K562 (cell line): Measurements from ENCODE around the gene IL17REL. TPM values are rescaled to one million over a fixed set of nuclear protein-coding genes. Genes with fewer than 3 reads are reported as not detected.

ENCODE experiments used
- ATAC-seq: fragments of 200-7000 bp; cut with Tn5 transposase; 3 replicates; pipeline ENCODE4 v1.9.1; 2020; ENCODE audit warnings: moderate library complexity
- BruUV-seq: library from RNA; stranded (reverse); fragments of 400-500 nt; replicated peaks from 2 replicates; lab custom pipeline; 2021; lab: Mats Ljungman, UMichigan
- CTCF ChIA-PET: fragments of 300-600 bp; formaldehyde crosslinking; extraction: SDS; loops from one replicate; lab custom pipeline; 2021; ENCODE audit warnings: low intra/inter-chr PET ratio; lab: Yijun Ruan, JAX
- POLR2A ChIA-PET: fragments of 300-600, 350-650 bp; sonication (Branson Sonifier 250); formaldehyde crosslinking; extraction: SDS; loops from one replicate; lab custom pipeline; 2021; ENCODE audit warnings: antibody characterized with exemption, inconsistent platforms; lab: Yijun Ruan, JAX
- DNase-seq, 4 experiments: peaks; one replicate each; pipeline versions ENCODE4 v3.0.0 to v3.0.0-alpha.2; 2011 to 2018; ENCODE audit warnings: low spot score in 3 of 4, mixed read lengths in 3 of 4; ENCODE audit errors: extremely low read depth in 1 of 4
- FAIRE-seq: peaks from 2 replicates; lab custom pipeline; 2011; peaks lifted over from hg19 to GRCh38; lab: Jason Lieb, UNC
- H2AFZ ChIP-seq: 2 replicates; pipeline ENCODE4 v1.6.0; 2011; ENCODE audit warnings: low read depth, low read length, control low read depth, inconsistent platforms
- H3K27ac ChIP-seq: fragments of 200-600 bp; 3 replicates; pipeline ENCODE4 v1.8.0; 2011; ENCODE audit warnings: low read depth, mild to moderate bottlenecking, control low read depth, inconsistent platforms, low read length, moderate library complexity, mixed read lengths; ENCODE audit errors: extremely low read depth
- H3K27me3 ChIP-seq, 2 experiments: fragments of 300-600 bp in 1 of 2; 2 replicates in 1 of 2; 3 replicates in 1 of 2; pipeline versions ENCODE4 v1.6.0 to v1.8.0; 2011; ENCODE audit warnings: inconsistent platforms in 2 of 2, low read length in 2 of 2, mild to moderate bottlenecking in 1 of 2, mixed read lengths in 1 of 2, moderate library complexity in 1 of 2; ENCODE audit not compliant: control insufficient read depth in 2 of 2, insufficient read depth in 2 of 2
- H3K36me3 ChIP-seq: fragments of 300-600 bp; 3 replicates; pipeline ENCODE4 v1.8.0; 2011; ENCODE audit warnings: mild to moderate bottlenecking, low read length, inconsistent platforms; ENCODE audit not compliant: control insufficient read depth, insufficient read depth
- H3K4me1 ChIP-seq, 2 experiments: fragments of 200-600 bp in 1 of 2; replicated peaks in 1 of 2; 2 replicates in 1 of 2; 3 replicates in 1 of 2; pipeline versions ENCODE4 v1.5.1 to v1.8.0; 2011; ENCODE audit warnings: inconsistent platforms in 2 of 2, low read length in 2 of 2, mild to moderate bottlenecking in 1 of 2, mixed read lengths in 1 of 2, moderate library complexity in 1 of 2; ENCODE audit not compliant: control insufficient read depth in 2 of 2, insufficient read depth in 2 of 2
- H3K4me2 ChIP-seq: 2 replicates; pipeline ENCODE4 v1.6.1; 2011; ENCODE audit warnings: low read length, control low read depth, inconsistent platforms, mixed read lengths; ENCODE audit not compliant: insufficient read depth
- H3K4me3 ChIP-seq: fragments of 200-600 bp; sonication (generic), shearing (Covaris generic); 2 replicates; pipeline ENCODE4 v1.5.1; 2016; ENCODE audit warnings: control low read depth, inconsistent platforms
- H3K79me2 ChIP-seq: fragments of 200-600 bp; 3 replicates; pipeline ENCODE4 v1.8.0; 2011; ENCODE audit warnings: low read length, inconsistent platforms; ENCODE audit not compliant: control insufficient read depth, insufficient read depth
- H3K9ac ChIP-seq, 2 experiments: 2 replicates each; pipeline versions ENCODE4 v1.6.0 to v1.6.1; 2011; ENCODE audit warnings: low read depth in 2 of 2, low read length in 2 of 2, control low read depth in 1 of 2, inconsistent platforms in 1 of 2, mild to moderate bottlenecking in 1 of 2, mixed read lengths in 1 of 2; ENCODE audit not compliant: insufficient read depth in 1 of 2
- H3K9me1 ChIP-seq: one replicate; pipeline ENCODE4 v1.6.0; 2011; ENCODE audit warnings: inconsistent platforms, mild to moderate bottlenecking, low read length, moderate library complexity; ENCODE audit not compliant: control insufficient read depth, insufficient read depth
- H3K9me3 ChIP-seq: replicated peaks from 2 replicates; pipeline ENCODE4 v1.5.1; 2011; ENCODE audit warnings: low read depth, low read length, inconsistent platforms; ENCODE audit not compliant: control insufficient read depth, insufficient read depth
- H4K20me1 ChIP-seq: replicated peaks from 2 replicates; pipeline ENCODE4 v1.6.1; 2011; ENCODE audit warnings: low read length, inconsistent platforms, mixed read lengths; ENCODE audit not compliant: control insufficient read depth, insufficient read depth
- ATF2 ChIP-seq: sonication (generic); formaldehyde crosslinking; IDR thresholded peaks from 2 replicates; pipeline ENCODE4 v1.8.1; 2022; ENCODE audit warnings: missing genetic modification reagents
- CC2D1A ChIP-seq: fragments of 450-650 bp; IDR thresholded peaks from 2 replicates; pipeline ENCODE4 v1.6.1; 2017; ENCODE audit warnings: mild to moderate bottlenecking
- CHAMP1 ChIP-seq: fragments of 450-650 bp; IDR thresholded peaks from 2 replicates; pipeline ENCODE4 v1.6.1; 2016; ENCODE audit warnings: mild to moderate bottlenecking
- DACH1 ChIP-seq: fragments of 450-650 bp; IDR thresholded peaks from 2 replicates; pipeline ENCODE4 v1.6.1; 2018; ENCODE audit not compliant: partially characterized antibody
- ETV1 ChIP-seq: fragments of 450-650 bp; conservative IDR thresholded peaks from 2 replicates; pipeline ENCODE4 v1.6.1; 2016; ENCODE audit warnings: missing genetic modification characterization, control low read depth, low read depth, missing compliant biosample characterization
- ETV5 ChIP-seq: sonication (generic); formaldehyde crosslinking; IDR thresholded peaks from 2 replicates; pipeline ENCODE4 v1.4.0; 2020; ENCODE audit warnings: low read depth, mild to moderate bottlenecking, missing genetic modification reagents
- EWSR1 ChIP-seq: fragments of 450-650 bp; IDR thresholded peaks from 2 replicates; pipeline ENCODE4 v1.6.1; 2018; ENCODE audit warnings: borderline replicate concordance, mild to moderate bottlenecking, low read depth, moderate library complexity; ENCODE audit not compliant: partially characterized antibody
- FOXA3 ChIP-seq, 2 experiments: fragments of 450-650 bp in 1 of 2; sonication (generic) in 1 of 2; formaldehyde crosslinking; IDR thresholded peaks in 1 of 2; conservative IDR thresholded peaks in 1 of 2; 2 replicates each; pipeline versions ENCODE4 v1.4.0 to v1.8.0; 2020 to 2022; ENCODE audit warnings: mild to moderate bottlenecking in 2 of 2, missing genetic modification reagents in 1 of 2
- FOXM1 ChIP-seq, 2 experiments: fragments of 450-650 bp in 1 of 2; sonication (generic) in 1 of 2; formaldehyde crosslinking in 1 of 2; IDR thresholded peaks; 2 replicates each; pipeline versions ENCODE4 v1.6.1 to v1.9.0; 2017 to 2022; ENCODE audit warnings: low read depth in 2 of 2, mild to moderate bottlenecking in 2 of 2, missing genetic modification reagents in 1 of 2, moderate library complexity in 1 of 2
- HLTF ChIP-seq: fragments of 450-650 bp; IDR thresholded peaks from 2 replicates; pipeline ENCODE4 v1.6.1; 2016
- HMGN3 ChIP-seq: IDR thresholded peaks from 2 replicates; pipeline ENCODE4 v1.6.1; 2011; ENCODE audit warnings: borderline replicate concordance, low read depth, mild to moderate bottlenecking, mixed read lengths, low read length; ENCODE audit not compliant: insufficient read length; ENCODE audit errors: extremely low read depth
- ILK ChIP-seq: fragments of 450-650 bp; IDR thresholded peaks from 2 replicates; pipeline ENCODE4 v1.6.1; 2016; ENCODE audit warnings: missing genetic modification characterization, low read depth, mild to moderate bottlenecking, missing compliant biosample characterization, moderate library complexity, borderline replicate concordance
- MAZ ChIP-seq, 2 experiments: fragments of 450-650 bp in 1 of 2; sonication (generic) in 1 of 2; formaldehyde crosslinking; IDR thresholded peaks in 1 of 2; conservative IDR thresholded peaks in 1 of 2; 2 replicates each; pipeline versions ENCODE4 v1.4.0 to v1.5.0; 2020; ENCODE audit warnings: mild to moderate bottlenecking in 1 of 2, missing genetic modification reagents in 1 of 2
- RFX1 ChIP-seq: fragments of 450-650 bp; IDR thresholded peaks from 2 replicates; pipeline ENCODE4 v1.6.1; 2016; ENCODE audit warnings: mild to moderate bottlenecking, moderate library complexity
- SMAD2 ChIP-seq: fragments of 150-350 bp; IDR thresholded peaks from 2 replicates; pipeline ENCODE4 v1.6.1; 2014; ENCODE audit warnings: low read depth, mild to moderate bottlenecking, low read length
- SNAPC5 ChIP-seq: fragments of 250-450 bp; sonication (Bioruptor Pico); IDR thresholded peaks from 2 replicates; pipeline ENCODE4 v1.8.0; 2021; ENCODE audit warnings: moderate library complexity, mild to moderate bottlenecking, inconsistent platforms
- SP1 ChIP-seq: sonication (generic); formaldehyde crosslinking; IDR thresholded peaks from 2 replicates; pipeline ENCODE4 v1.8.1; 2022; ENCODE audit warnings: mild to moderate bottlenecking, missing genetic modification reagents
- ZNF140 ChIP-seq: fragments of 250-450 bp; sonication (Bioruptor Pico); IDR thresholded peaks from 2 replicates; pipeline ENCODE4 v1.8.0; 2021; ENCODE audit warnings: moderate library complexity, mild to moderate bottlenecking, inconsistent platforms
- WGBS: fragments of 100-300 bp; shearing (Covaris generic); methylation state at CpG from one replicate; pipeline ENCODE4 v1.1.6; 2016; ENCODE audit warnings: low coverage, mixed read lengths; ENCODE audit not compliant: insufficient coverage; ENCODE audit errors: missing lambda C conversion rate; 5-methylcytosine and 5-hydroxymethylcytosine counted together
- in situ Hi-C: fragments of 300-500 bp; cut with MboI; formaldehyde crosslinking; loops from 4 replicates; pipeline ENCODE4 v1.15.0; 2018; ENCODE audit warnings: inconsistent platforms, mixed read lengths
- intact Hi-C: fragments of 100-400 bp; cut with micrococcal nuclease; formaldehyde crosslinking; loops from 2 replicates; pipeline ENCODE4 v1.14.2; 2022
- polyA plus RNA-seq, 8 experiments: library from polyadenylated mRNA; depleted of rRNA in 4 of 8; stranded (reverse) in 5 of 8; unstranded in 3 of 8; fragments of >200 nt; fragmentation: Nextera tagmentation in 2 of 8; fragmentation: Illumina TruSeq in 1 of 8; extraction: Ambion mirVana in 2 of 8; extraction: Trizol in 1 of 8; gene quantifications; 2 replicates each; pipeline versions ENCODE4 v1.2.1 to v1.2.3, GENCODE V29; 2011 to 2014; ENCODE audit warnings: inconsistent platforms in 1 of 8, missing spikeins in 1 of 8
- total RNA-seq, 7 experiments: library from RNA; depleted of rRNA in 6 of 7; stranded (reverse); fragments of >200 nt in 6 of 7; fragmentation: Illumina TruSeq in 2 of 7; extraction: Trizol in 2 of 7; gene quantifications; 2 replicates each; pipeline versions ENCODE4 v1.2.1 to v1.2.3, GENCODE V29; 2011 to 2021; ENCODE audit warnings: low replicate concordance in 1 of 7

IL17REL gene
- total and polyA plus RNA-seq, 9 of the 15 experiments (the other 6 are each of a cell fraction or from before 2014, with no cell fraction given), result 0.05 to 0.42 (median 0.11) TPM; not detected in 4

GRCh38 chr22:49956418-49956770 lies 56.2 kb downstream of the IL17REL start:
- CTCF ChIA-PET, result no interaction called here
- intact Hi-C loops (no loop called here), in situ Hi-C loops (no loop called here)
- POLR2A ChIA-PET, result interaction anchor here (0.6 kb wide), 1 partner anchor 148 kb away, joined by 4 read pairs; no protein-coding TSS in a partner anchor
- H3K9me3 ChIP-seq, result no peaks in the 10 kb centered on the region
- H3K27ac ChIP-seq, result no peak overlapping the region
- no peaks in the 10 kb centered on the region for H3K27me3 ChIP-seq
- no peaks in the 10 kb centered on the region; the same call in 2 of the 3 replicates for H3K36me3 ChIP-seq
- DNase-seq (no peak), FAIRE-seq (no peak), ATAC-seq (no peak)
- H3K4me1 ChIP-seq, result peaks cover 12 to 85% of the 10 kb centered on the region in 2 experiments
- no peaks in the 10 kb centered on the region for H3K9me1 ChIP-seq
- BruUV-seq, result no TSS peak
- H3K9ac ChIP-seq, result 0 out of 4 replicates have a peak overlapping the region, but pooled peaks of 1 of the 2 experiments have one; percentile 4
- 100% methylated on average over 1 of the region's 15 CpGs for WGBS
- no peak overlapping the region for H3K4me3 ChIP-seq
- no peak overlapping the region for H3K4me2 ChIP-seq
- peaks cover 16% of the 10 kb centered on the region for H3K79me2 ChIP-seq
- H4K20me1 ChIP-seq, result no peaks in the 10 kb centered on the region
- H2AFZ ChIP-seq, result no peak overlapping the region
- TF ChIP-seq SNAPC5 (no peak), HLTF (no peak), ILK (tag) (no peak), MAZ (CRISPR knock-in tag; conservative IDR thresholded peaks at IDR 0.05 in 1 of 2, IDR thresholded peaks at IDR 0.05 in 1 of 2) (no peak), FOXM1 (IDR thresholded peaks at IDR 0.05; ENCODE audit: low read depth) (no peak), FOXM1 (CRISPR knock-in tag; IDR thresholded peaks at IDR 0.05; ENCODE audit: low read depth) (no peak), CHAMP1 (no peak), SP1 (CRISPR knock-in tag) (no peak), ETV1 (tag) (no peak), ZNF140 (CRISPR knock-in tag) (no peak), RFX1 (no peak), EWSR1 (no peak), ETV5 (CRISPR knock-in tag) (no peak), ATF2 (no peak), FOXA3 (CRISPR knock-in tag; conservative IDR thresholded peaks at IDR 0.05 in 1 of 2, IDR thresholded peaks at IDR 0.05 in 1 of 2) (no peak), CC2D1A (no peak), DACH1 (no peak), HMGN3 (no peak), SMAD2 (no peak)
